Tibial artery (tissue), 4 donors: ENCODE results near the gene RFXANK.

Experiments used
- DNase-seq, 2 donors: peaks; one replicate each; pipeline ENCODE4 v3.0.0-alpha.2; 2019
- H3K27ac ChIP-seq, 2 donors: fragments of 200-600 bp; sonication (generic) in 1 of 2; 1 replicate in 1 of 2; 2 replicates in 1 of 2; pipeline ENCODE4 v1.5.1; 2018 to 2019; ENCODE audit warnings: mild to moderate bottlenecking in 1 of 2
- H3K27me3 ChIP-seq, 2 donors: fragments of 200-600 bp; sonication (generic) in 1 of 2; one replicate each; pipeline versions ENCODE4 v1.5.1 to v1.6.0; 2016 to 2019
- H3K36me3 ChIP-seq, 3 donors: fragments of 200-600 bp; sonication (generic) in 2 of 3; one replicate each; pipeline ENCODE4 v1.5.1; 2016 to 2019; ENCODE audit warnings: mild to moderate bottlenecking in 2 of 3
- H3K4me1 ChIP-seq, 4 donors: fragments of 200-600 bp; sonication (generic) in 2 of 4; 1 replicate in 3 of 4; 2 replicates in 1 of 4; pipeline ENCODE4 v1.5.1; 2016 to 2019
- H3K4me3 ChIP-seq, 2 donors: fragments of 200-600 bp; sonication (generic) in 1 of 2; 1 replicate in 1 of 2; 2 replicates in 1 of 2; pipeline ENCODE4 v1.5.1; 2018 to 2019; ENCODE audit warnings: mild to moderate bottlenecking in 2 of 2
- H3K9me3 ChIP-seq, 3 donors: fragments of 200-600 bp; sonication (generic) in 1 of 3; one replicate each; pipeline ENCODE4 v1.5.1; 2016 to 2019
- CTCF ChIP-seq, 2 experiments: fragments of 200-600 bp in 1 of 2; fragments of 450-650 bp in 1 of 2; IDR thresholded peaks; one replicate each; pipeline ENCODE4 v1.5.1; 2017 to 2019; ENCODE audit warnings: antibody characterized with exemption in 2 of 2, mild to moderate bottlenecking in 1 of 2, moderate library complexity in 1 of 2
- intact Hi-C: fragments of 100-400 bp; cut with DNase I; formaldehyde crosslinking; loops from one replicate; pipeline ENCODE4 v1.15.0; 2023; ENCODE audit warnings: low total_unique reads

The RFXANK gene

GRCh38 chr19:19155495-19156219 is 36.4 kb upstream of the RFXANK start:
- TF ChIP-seq CTCF (IDR thresholded peaks at IDR 0.05): no peak
- H3K27ac ChIP-seq: no peak overlapping the region
- H3K36me3 ChIP-seq: peaks cover 8 to 16% (median 13%) of the 10 kb centered on the region in 3 donors
- intact Hi-C loops: no loop called here
- H3K4me3 ChIP-seq: no peak overlapping the region
- no peaks in the 10 kb centered on the region for H3K9me3 ChIP-seq
- no peaks in the 10 kb centered on the region for H3K27me3 ChIP-seq
- H3K4me1 ChIP-seq: no peaks in the 10 kb centered on the region
- no peak for DNase-seq

GRCh38 chr19:19157808-19158207 is 34.2 kb upstream of the RFXANK start:
- no peak overlapping the region for H3K27ac ChIP-seq
- intact Hi-C loops: no loop called here
- no peak overlapping the region for H3K4me3 ChIP-seq
- H3K36me3 ChIP-seq: peaks cover 8 to 16% (median 13%) of the 10 kb centered on the region in 3 donors
- no peaks in the 10 kb centered on the region for H3K27me3 ChIP-seq
- DNase-seq: no peak
- no peaks in the 10 kb centered on the region for H3K4me1 ChIP-seq
- no peaks in the 10 kb centered on the region for H3K9me3 ChIP-seq
- TF ChIP-seq CTCF (IDR thresholded peaks at IDR 0.05): no peak

GRCh38 chr19:19159534-19159933 is 32.5 kb upstream of the RFXANK start:
- no peaks in the 10 kb centered on the region for H3K9me3 ChIP-seq
- H3K4me3 ChIP-seq: no peak overlapping the region
- no peak for TF ChIP-seq CTCF (IDR thresholded peaks at IDR 0.05)
- no peak overlapping the region for H3K27ac ChIP-seq
- peaks cover 8 to 16% (median 13%) of the 10 kb centered on the region in 3 donors for H3K36me3 ChIP-seq
- intact Hi-C loops: no loop called here
- H3K4me1 ChIP-seq: no peaks in the 10 kb centered on the region
- H3K27me3 ChIP-seq: no peaks in the 10 kb centered on the region
- no peak for DNase-seq

GRCh38 chr19:19160461-19161035 is 31.5 kb upstream of the RFXANK start:
- no peak for TF ChIP-seq CTCF (IDR thresholded peaks at IDR 0.05)
- Histone ChIP-seq H3K36me3 (peaks cover 8 to 16% (median 13%) of the 10 kb centered on the region in 3 donors), H3K4me1 (no peaks in the 10 kb centered on the region), H3K4me3 (no peak overlapping the region), H3K9me3 (no peaks in the 10 kb centered on the region), H3K27me3 (no peaks in the 10 kb centered on the region), H3K27ac (no peak overlapping the region)
- DNase-seq: no peak
- intact Hi-C loops: no loop called here

- Histone ChIP-seq H3K4me1 (no peaks in the 10 kb centered on the region), H3K27me3 (no peaks in the 10 kb centered on the region), H3K9me3 (no peaks in the 10 kb centered on the region), H3K4me3 (no peak overlapping the region), H3K27ac (no peak overlapping the region), H3K36me3 (no peaks in the 10 kb centered on the region)
- no peak for TF ChIP-seq CTCF (IDR thresholded peaks at IDR 0.05)
- intact Hi-C loops: no loop called here
- no peak for DNase-seq
Measured at GRCh38 chr19:19162495-19162894, 29.6 kb upstream of the RFXANK start.
